Pancreas (tissue), 10 donors: ENCODE measurements around the gene CER1. TPM values are rescaled to one million over a fixed set of nuclear protein-coding genes. Genes with fewer than 3 reads are reported as not detected.

Experiments
- ATAC-seq, 4 donors: fragments of 200-7000 bp; cut with Tn5 transposase; one replicate each; pipeline versions ENCODE4 v1.8.0 to v1.9.1; 2020; ENCODE audit warnings: mild to moderate bottlenecking in 4 of 4, moderate library complexity in 4 of 4
- DNase-seq, 6 donors: peaks; one replicate each; pipeline ENCODE4 v3.0.0-alpha.2; 2020
- FAIRE-seq: peaks from 2 replicates; lab custom pipeline; 2012; peaks lifted over from hg19 to GRCh38; lab: Jason Lieb, UNC
- H3K27ac ChIP-seq, 4 donors: fragments of 200-600 bp; sonication (generic); 1 replicate in 3 of 4; 2 replicates in 1 of 4; pipeline versions ENCODE4 v1.5.0 to v1.8.0; 2020
- H3K27me3 ChIP-seq, 4 donors: fragments of 200-600 bp; one replicate each; pipeline ENCODE4 v1.8.0; 2021
- H3K36me3 ChIP-seq, 3 donors: fragments of 200-600 bp; sonication (generic) in 1 of 3; one replicate each; pipeline versions ENCODE4 v1.5.0 to v1.8.0; 2020 to 2021
- H3K4me1 ChIP-seq, 3 donors: fragments of 200-600 bp; one replicate each; pipeline ENCODE4 v1.8.0; 2021
- H3K4me3 ChIP-seq, 4 donors: fragments of 200-600 bp; sonication (generic) in 2 of 4; one replicate each; pipeline versions ENCODE4 v1.5.0 to v1.8.0; 2020 to 2021
- H3K9me3 ChIP-seq, 4 donors: fragments of 200-600 bp; one replicate each; pipeline ENCODE4 v1.8.0; 2021
- WGBS, 2 donors: extraction: QIAGEN DNeasy Blood & Tissue Kit; methylation state at CpG; one replicate each; pipeline ENCODE4 v1.1.7; 2013; 5-methylcytosine and 5-hydroxymethylcytosine counted together
- intact Hi-C, 3 donors: fragments of 100-400 bp; cut with DNase I; formaldehyde crosslinking; loops; one replicate each; pipeline versions ENCODE4 v1.11.1 to v1.14.2; 2022
- polyA plus RNA-seq, 2 donors: library from polyadenylated mRNA; stranded (reverse); fragments of 200-250 nt; gene quantifications; one replicate each; pipeline ENCODE4 v1.2.3, GENCODE V29; 2013
- total RNA-seq, 6 donors: library from RNA; stranded (reverse); fragmentation: NEBNext Ultra II Directional in 4 of 6; extraction: Animal tissue kit (Norgen Biotek cat#: 25700) in 4 of 6; gene quantifications; one replicate each; pipeline versions ENCODE4 v1.2.1 to v1.2.4, GENCODE V29; 2021 to 2023
- TF ChIP-seq, protein P1 (sequence below), 4 donors: fragments of 200-600 bp; sonication (generic) in 3 of 4; IDR thresholded peaks; one replicate each; pipeline versions ENCODE4 v1.5.0 to v1.8.0; 2021; ENCODE audit warnings: antibody characterized with exemption in 4 of 4
- donor health status: healthy with polysubstance abuse.
- donor health status: DM: no; HTN: no; CAD: no; lungs with moderate emphysema.
- donor health status: DM: no; HTN: no; CAD: no.
- donor health status: control.
- donor health status: control.
- donor health status: Bipolar disorder and iron deficiency.
- donor health status: DM: yes; HTN: yes; CAD: no.
- donor health status: DM: no; HTN: no; CAD: no.
- donor health status: DM: no; HTN: no; CAD: no.
- donor health status: DM: yes; HTN: yes; CAD: no.

CER1 gene
- total and polyA plus RNA-seq, 8 donors, result 0.12 TPM; not detected in 7

DNA sequence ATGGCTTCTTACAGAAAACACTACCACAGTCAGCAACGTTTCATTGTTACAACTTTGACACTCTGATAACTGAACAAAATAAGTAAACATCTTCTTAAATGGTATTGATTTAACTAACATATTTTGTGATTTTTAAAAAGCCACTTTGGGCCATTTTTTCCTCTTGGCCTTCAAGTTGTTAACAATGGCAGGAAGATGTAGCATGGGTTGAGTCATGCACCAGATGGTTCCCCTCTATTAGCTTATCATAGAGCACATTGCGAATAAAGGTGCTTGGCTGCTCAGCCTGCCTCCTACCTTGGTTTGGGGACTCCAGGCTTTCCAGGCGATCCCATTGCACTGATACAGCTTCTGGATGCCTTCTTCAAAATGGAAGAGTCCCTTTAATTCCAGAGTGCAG, 24.1 kb upstream of the CER1 start:
- no peak overlapping the region for H3K27ac ChIP-seq
- FAIRE-seq, result no peak
- TF ChIP-seq, protein P1, sequence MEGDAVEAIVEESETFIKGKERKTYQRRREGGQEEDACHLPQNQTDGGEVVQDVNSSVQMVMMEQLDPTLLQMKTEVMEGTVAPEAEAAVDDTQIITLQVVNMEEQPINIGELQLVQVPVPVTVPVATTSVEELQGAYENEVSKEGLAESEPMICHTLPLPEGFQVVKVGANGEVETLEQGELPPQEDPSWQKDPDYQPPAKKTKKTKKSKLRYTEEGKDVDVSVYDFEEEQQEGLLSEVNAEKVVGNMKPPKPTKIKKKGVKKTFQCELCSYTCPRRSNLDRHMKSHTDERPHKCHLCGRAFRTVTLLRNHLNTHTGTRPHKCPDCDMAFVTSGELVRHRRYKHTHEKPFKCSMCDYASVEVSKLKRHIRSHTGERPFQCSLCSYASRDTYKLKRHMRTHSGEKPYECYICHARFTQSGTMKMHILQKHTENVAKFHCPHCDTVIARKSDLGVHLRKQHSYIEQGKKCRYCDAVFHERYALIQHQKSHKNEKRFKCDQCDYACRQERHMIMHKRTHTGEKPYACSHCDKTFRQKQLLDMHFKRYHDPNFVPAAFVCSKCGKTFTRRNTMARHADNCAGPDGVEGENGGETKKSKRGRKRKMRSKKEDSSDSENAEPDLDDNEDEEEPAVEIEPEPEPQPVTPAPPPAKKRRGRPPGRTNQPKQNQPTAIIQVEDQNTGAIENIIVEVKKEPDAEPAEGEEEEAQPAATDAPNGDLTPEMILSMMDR (IDR thresholded peaks at IDR 0.05), result no peak
- intact Hi-C loops, result no loop called here
- no peak overlapping the region for H3K4me3 ChIP-seq
- no peaks in the 10 kb centered on the region for H3K4me1 ChIP-seq
- H3K36me3 ChIP-seq, result peaks cover 0 to 38% (median 7%) of the 10 kb centered on the region in 3 donors
- H3K9me3 ChIP-seq, result no peaks in the 10 kb centered on the region
- H3K27me3 ChIP-seq, result no peaks in the 10 kb centered on the region
- ATAC-seq, result no peak
- WGBS, 2 donors, result 85 to 86% methylated on average over 3 of the region's 3 CpGs
- no peak for DNase-seq

DNA sequence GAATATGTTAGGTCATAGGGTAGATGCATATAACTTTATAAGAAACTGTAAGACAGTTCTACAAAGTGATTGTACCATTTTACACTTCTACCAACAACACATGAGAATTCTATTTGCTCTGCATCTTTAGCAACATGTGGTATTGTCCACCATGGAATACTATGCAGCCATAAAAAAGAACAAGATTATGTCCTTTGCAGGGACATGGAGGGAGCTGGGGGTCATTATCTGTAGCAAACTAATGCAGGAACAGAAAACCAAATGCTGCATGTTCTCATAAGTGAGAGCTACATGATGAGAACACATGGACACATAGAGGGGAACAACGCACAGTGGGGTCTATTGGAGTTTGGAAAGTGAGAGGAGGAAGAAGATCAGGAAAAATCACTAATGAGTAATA, 22.2 kb upstream of the CER1 start:
- Histone ChIP-seq H3K4me3 (no peak overlapping the region), H3K27ac (no peak overlapping the region), H3K4me1 (no peaks in the 10 kb centered on the region), H3K9me3 (no peaks in the 10 kb centered on the region), H3K27me3 (no peaks in the 10 kb centered on the region), H3K36me3 (peaks cover 0 to 32% (median 7%) of the 10 kb centered on the region in 3 donors)
- intact Hi-C loops, result no loop called here
- TF ChIP-seq, protein P1 (IDR thresholded peaks at IDR 0.05), result no peak
- WGBS, 2 donors, result 98 to 100% methylated on average over 1 of the region's 1 CpG
- DNase-seq, result no peak
- no peak for ATAC-seq
- FAIRE-seq, result no peak

DNA sequence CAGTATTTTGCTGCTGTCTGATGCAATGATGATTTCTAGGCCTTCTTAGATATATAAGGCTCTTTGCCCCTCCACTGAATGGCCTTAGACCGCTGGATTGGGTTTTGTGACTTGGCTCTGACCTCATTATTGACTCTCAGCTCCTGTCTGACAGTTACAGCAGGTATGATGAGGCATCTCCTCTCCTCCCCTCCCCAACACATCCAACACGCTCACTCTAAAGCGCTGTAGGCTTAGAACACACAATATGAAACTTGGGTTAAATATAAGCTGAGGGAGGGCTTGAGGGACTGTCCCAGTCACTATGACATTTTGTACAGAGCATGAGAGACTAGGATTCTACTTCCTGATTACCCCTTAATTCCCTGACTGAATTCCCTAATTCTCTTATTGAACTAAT, 18.8 kb upstream of the CER1 start:
- no peak for FAIRE-seq
- no peak overlapping the region for H3K4me3 ChIP-seq
- no peak for ATAC-seq
- TF ChIP-seq, protein P1 (IDR thresholded peaks at IDR 0.05), result no peak
- no peaks in the 10 kb centered on the region for H3K4me1 ChIP-seq
- no peak overlapping the region for H3K27ac ChIP-seq
- intact Hi-C loops, result no loop called here
- H3K36me3 ChIP-seq, result peaks cover 0 to 26% (median 0%) of the 10 kb centered on the region in 3 donors
- DNase-seq, result no peak
- H3K27me3 ChIP-seq, result no peaks in the 10 kb centered on the region
- no peaks in the 10 kb centered on the region for H3K9me3 ChIP-seq
- WGBS, 2 donors, result 93% methylated on average over 3 of the region's 3 CpGs

DNA sequence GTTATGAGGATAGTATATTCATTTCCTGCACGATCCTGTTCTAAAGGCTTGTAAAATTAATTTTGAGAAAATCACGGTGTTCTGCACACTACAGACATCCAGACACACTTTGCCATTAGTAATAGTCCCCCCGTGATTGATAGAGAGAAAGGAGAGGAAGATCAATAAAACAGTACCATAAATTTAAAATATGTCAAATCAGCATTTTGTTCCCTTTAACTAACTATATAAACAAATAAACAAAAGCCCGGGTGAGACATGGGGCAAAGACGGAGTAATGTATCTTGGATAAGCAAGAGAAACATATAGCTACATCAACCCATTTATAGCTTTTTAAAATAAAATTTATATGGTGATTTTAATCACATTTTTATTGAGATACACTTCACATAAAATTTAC, 10.6 kb upstream of the CER1 start:
- TF ChIP-seq, protein P1 (IDR thresholded peaks at IDR 0.05), result no peak
- no peak overlapping the region for H3K27ac ChIP-seq
- DNase-seq (no peak), ATAC-seq (no peak), FAIRE-seq (no peak)
- no peaks in the 10 kb centered on the region for H3K9me3 ChIP-seq
- whole genome bisulfite sequencing, 2 donors, result 88 to 90% methylated on average over 5 of the region's 5 CpGs
- no peak overlapping the region for H3K4me3 ChIP-seq
- no peaks in the 10 kb centered on the region for H3K4me1 ChIP-seq
- no peaks in the 10 kb centered on the region for H3K27me3 ChIP-seq
- H3K36me3 ChIP-seq, result peaks cover 0 to 19% (median 0%) of the 10 kb centered on the region in 3 donors
- intact Hi-C loops, result no loop called here

DNA sequence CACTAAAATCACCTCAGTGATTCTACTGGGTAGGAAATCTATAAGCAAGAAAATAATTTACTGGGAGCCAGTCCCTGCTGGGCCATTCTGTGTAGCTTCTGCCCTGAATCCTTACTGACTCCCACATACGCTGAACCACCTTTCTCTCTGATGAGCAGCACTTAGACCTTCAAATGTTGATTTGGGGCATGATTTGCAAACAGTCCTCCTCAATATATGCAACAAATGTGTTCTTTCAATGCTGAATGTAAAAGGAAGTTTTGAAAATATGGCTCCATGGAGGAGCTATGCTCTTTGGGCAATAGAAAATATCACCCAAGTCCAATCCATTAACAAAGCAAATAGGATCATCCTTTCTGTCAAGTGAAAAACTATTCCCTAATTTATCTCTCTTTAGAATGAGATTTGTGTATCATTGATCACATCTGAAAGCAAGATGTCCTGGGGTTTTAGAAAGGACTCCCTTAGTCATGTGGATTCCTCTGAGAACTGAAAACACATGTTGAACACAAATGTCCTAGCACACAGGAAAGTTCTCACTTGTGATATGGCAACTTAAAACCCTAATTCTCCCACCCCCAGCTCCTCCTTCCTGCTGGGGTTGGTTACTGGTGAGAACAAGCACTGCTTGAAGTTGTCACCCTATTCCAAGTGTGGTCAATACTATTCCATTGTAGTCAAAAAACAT, 8.9 kb upstream of the CER1 start:
- ATAC-seq, result no peak
- no peak overlapping the region for H3K27ac ChIP-seq
- TF ChIP-seq, protein P1 (IDR thresholded peaks at IDR 0.05), result no peak
- no peak overlapping the region for H3K4me3 ChIP-seq
- peaks cover 0 to 5% (median 0%) of the 10 kb centered on the region in 3 donors for H3K36me3 ChIP-seq
- no peaks in the 10 kb centered on the region for H3K27me3 ChIP-seq
- 100% methylated on average over 1 of the region's 1 CpG for WGBS, 2 donors
- no peak for FAIRE-seq
- H3K9me3 ChIP-seq, result no peaks in the 10 kb centered on the region
- no peaks in the 10 kb centered on the region for H3K4me1 ChIP-seq
- intact Hi-C loops, result no loop called here
- DNase-seq, result no peak
